T-helper 1 cell (primary cell): ENCODE measurements around the gene ATXN1.

Experiments used
- DNase-seq, 5 donors: peaks; one replicate each; pipeline ENCODE4 v3.0.0-alpha.2; 2012 to 2020

The ATXN1 gene

DNA sequence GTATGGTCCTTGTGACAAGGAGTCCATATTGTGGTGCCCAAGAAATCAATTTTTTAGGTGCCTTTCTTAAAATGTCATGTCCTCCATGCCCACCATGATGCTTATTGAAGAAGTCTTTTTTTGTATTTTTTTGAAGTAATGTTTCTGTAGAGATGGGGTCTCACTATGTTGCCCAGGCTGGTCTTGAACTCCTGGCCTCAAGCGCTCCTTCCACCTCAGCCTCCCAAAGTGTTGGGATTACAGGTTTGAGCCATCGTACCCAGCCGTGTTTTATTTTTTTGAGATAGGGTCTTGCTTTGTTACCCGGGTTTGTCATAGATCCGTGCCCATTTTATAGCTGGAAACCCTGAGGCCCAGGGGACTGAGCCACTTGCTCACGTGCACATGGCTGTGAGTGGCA lies 238.3 kb downstream of the ATXN1 start:
- no peak for DNase-seq

DNA sequence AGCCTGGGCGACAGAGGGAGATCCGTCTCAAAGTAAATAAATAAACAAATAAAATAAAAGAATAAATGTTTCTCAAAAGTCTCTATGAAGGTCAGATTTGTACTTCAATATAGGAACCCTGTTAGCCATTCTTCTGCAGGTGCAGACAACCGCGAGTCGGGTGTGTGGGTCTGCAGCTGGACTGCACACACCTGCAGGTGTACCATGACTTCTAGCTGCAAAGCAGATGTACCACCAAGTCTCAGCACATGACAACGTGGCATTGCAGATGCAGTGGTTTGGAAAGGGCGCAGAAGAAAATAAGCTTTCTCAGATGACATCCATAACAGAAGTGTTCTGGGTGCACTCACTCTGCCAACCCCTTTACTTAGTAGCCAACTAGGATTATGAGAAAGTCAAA lies 239.7 kb downstream of the ATXN1 start:
- DNase-seq, result no peak

DNA sequence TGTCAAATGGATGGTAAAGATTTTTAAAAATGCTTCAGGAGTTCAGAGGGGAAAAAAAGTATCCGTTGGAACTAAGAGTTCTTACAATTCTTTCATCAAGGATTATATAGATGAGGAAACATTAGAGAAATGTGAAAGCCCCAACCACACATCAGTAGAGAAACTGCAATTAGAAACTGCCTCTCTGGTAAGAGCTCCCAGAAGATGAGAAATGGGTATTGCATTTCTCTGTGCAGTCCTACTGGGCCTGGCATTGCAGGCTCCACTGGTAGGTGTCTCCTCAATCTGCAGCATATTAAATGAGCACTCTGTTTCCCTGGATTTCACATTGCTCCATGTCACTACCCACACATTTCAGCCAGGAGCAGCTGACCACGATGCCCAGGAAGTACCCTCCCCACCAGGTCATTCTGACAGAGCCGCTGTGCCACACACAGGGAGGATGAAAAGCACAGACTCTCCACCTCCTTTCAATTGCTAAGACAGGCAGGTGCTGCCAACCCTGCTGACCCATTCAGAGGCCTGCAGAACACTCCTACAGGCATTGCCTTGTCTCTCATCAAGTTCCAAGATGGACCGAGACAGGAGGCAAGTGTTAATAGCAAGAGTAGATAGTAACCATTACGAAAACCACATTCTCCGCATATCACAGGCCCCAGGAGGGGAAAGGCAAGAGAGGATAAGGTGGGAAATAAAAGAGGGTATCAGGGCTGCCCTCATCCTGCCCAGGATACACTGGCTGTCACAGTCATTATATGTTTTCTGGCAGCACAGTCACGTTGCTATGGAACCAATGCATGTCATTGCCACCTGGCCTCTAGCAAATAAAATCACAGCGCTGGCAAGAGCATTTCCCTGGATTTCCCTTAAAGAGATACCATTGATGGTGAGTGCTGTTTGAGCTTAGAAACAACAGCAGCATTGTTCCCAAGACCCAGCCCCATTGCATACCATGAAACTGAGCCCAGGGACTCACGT lies 241.7 kb downstream of the ATXN1 start:
- no peak for DNase-seq

DNA sequence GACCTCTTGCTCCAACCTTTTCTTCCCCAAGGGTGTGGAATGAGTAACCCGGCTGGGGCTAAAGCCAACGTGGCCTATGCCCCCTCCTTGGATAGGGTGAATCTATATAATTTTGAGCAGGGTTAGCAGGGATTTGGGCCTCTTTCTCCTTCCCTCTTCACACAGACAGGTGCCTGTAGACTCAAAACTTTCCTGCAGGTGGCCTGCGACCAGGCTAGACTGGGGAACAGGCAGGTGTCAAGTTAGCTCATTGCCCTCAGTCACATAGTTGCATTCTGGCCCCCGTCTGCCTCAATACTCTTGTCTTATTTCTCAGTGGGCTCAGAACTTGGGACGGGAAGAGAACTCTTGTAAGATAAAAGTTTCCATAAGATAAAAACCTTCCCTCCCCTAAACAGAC lies 243.0 kb downstream of the ATXN1 start:
- no peak for DNase-seq

DNA sequence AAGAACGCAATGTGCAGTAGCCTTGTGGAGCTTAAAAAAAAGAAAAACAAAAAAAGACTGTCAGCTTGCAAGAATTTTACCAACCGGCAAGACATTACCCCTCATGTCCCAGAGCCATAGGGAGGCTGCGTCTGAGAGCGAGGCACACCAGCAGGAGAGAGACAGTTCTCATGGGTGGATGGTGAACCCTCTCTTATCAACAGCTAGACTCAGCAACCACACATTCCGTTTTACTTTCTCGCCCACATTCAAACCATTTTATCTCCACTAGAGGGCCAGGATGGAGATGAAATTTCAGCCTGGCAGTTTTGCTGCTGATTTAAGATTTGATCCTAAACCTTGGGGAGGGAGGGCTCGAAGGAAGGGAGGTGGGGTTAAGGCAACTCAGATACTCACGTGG lies 247.0 kb downstream of the ATXN1 start:
- peak in 1 of 5 donors; percentile 65 for DNase-seq

DNA sequence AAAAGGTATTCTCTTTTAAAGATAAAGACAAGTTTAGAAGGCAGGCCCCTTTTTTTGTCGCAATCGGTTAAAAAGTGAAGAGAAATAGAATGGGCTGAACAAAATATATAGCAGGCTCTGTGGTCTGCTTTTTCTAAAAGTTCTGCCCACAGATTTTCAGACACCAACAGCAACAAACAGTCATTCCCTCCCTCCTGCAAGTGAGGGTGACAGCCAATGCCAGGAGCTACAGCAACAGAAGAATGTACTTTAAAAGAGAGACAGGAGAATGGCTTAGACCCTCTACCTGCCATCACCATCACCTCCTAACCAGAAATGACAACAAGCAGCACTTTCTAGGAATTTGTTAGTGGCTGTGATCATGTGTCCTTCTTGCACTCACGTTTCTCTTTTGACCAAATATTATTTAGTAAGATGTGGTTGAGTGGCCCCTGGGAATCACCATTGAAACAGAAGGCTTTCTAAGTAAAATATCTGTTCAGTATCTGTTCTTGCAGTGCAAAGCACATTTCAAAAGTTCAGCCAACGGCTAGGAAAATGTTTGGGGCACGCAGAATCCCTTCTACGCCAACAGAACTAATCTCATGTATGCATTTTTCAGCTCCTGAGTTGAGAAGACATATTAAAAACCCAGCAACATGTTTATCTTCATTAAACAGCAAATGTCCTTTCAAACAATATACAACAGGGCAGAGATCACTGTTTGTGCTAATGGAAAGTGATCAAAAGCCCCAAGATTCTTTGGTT lies 248.5 kb downstream of the ATXN1 start:
- DNase-seq, result no peak

DNA sequence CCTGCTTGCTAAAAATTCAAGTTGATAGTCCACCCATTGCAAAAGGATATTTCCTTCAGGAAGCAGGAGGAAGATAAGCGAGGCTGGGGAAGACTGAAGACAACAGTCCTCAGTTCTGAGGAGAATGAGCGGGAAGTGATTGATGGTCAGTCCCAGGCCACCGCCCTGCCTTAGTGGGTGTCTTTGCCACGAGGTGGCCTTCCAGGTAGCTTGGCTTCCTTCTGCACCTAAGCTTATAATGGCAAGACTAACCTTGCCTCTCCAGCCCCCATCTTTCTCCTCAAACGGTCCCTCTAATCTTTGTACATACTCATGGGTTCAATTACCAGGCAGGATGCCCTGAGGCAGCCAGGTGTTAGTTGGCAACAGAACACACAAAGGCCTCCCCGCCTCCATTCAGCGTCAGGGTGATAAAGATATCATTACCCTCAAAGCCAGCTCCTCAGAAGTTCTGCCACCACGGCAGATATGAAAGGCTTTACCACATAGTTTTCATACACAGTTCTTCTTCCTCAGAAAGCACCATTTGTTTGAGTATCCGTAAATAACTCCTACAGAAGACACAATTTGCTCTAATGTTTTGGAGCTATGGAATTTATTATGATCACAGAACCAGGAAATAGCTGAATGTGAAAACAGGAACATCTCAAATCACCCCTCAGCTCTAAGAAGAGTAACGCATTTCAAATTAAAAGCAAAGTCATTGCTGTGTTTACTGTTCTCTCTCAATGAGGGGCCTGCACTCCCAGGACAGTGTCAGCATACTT lies 249.4 kb downstream of the ATXN1 start:
- peak in 2 of 5 donors; percentile 24 to 29 for DNase-seq

DNA sequence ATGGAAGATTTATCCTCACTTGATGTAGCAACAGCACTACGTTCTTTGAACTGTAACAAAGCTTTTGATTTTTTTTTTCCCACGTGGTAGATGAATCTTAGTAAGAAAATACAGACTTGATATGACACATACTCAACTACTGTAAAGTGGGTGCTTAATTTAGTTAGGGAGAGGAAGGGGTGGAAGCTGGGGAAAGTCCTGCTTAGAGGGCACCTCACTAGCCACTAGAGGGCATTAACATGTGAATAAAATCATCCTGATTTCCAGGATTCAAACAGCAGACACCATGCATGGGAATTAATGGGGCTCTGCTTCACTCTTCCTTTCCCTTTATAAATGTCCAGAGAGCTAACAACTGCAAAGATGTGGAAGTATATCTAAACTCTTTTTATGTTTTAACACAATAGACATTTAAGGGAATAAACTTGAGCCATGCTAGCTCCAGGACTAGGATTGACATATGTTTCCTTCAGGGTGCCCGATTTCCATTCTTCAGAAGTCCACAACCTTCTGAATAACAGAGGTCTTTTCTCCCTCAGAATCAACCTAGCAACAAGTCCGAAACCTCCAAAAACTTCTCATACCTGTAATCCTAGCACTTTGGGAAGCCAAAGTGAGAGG lies 250.1 kb downstream of the ATXN1 start:
- DNase-seq, result no peak

DNA sequence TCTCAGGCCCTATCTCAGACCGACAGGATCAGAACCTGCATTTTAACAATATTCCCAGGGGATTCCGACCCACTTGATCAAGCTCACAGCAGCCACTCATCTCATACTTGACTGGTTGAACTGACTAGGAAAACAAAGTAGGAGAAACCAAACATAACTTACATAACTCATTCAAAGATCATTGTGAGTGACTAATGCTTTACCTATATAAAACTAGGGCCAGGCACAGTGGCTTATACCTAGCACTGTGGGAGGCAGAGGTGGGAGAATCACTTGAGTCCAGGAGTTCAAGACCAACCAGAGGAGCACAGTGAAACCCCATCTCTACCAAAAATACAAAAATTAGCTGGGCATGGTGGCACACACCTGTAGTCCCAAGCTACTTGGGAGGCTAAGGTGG lies 251.0 kb downstream of the ATXN1 start:
- no peak for DNase-seq

DNA sequence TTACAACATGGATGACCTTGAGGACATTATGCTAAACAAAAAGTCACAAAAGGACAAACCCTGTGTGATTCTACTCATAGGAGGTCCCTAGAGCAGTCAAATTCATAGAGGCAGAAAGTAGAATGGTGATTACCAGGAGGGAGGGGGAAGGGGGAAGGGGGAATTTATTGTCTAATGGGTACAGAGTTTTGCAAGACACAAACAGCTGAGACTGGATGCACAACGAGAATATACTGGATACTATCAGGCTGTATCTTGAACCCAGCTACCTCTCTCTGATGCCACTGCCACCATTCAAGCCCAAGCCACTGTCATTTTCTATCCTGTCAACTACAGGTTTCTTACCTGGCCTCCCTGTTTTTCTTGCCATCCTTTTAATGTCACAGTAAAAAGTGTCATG lies 252.3 kb downstream of the ATXN1 start:
- no peak for DNase-seq

DNA sequence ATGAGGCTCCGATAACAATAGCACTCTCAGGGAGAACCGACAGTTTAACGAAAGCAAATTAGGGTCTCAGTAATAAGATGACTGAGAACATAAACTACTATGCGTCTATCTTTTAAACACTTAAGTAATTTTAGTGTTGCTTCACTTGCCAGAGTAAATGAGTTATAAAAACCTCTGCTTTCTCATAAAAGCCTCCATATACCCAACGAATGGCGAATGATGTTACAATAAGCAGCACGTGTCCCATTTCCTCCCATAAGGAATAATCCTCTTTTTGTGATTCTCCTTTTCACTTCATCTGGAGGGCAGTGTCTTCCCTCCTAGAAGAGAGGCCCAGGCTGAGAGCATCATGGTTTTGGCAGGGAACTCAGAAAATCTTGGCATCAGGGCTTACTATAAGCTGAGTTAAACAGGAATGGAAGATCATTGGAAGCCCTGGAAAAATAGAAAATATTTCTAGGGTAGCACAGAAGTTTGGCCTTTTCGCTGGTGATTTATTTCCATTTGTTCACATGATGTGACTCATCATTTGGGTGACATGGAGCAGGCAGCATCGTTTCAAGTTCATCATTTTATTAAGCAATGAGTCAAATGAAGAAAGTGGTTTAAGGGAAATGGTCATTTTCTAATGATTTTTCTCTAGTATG lies 255.4 kb downstream of the ATXN1 start:
- no peak for DNase-seq

DNA sequence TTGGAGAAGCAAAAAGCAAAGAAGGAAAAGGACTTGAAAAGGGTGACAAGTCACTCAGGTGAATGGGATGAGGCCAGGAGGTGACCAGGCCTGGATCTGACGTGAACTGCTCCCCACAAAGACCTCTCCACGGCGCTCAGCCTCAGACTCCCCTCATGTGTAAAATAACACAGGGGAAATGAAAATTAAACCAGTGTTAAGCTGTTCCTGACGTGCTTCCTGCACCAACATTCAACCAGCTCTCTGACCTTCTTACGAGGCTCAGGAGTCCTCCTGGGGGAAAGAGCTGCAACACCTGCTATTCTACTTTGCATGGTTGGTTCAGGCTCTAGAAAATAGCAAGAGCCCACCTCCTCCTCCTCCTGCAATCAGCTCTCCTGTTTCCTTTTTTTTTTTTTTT lies 256.7 kb downstream of the ATXN1 start:
- DNase-seq, result no peak

DNA sequence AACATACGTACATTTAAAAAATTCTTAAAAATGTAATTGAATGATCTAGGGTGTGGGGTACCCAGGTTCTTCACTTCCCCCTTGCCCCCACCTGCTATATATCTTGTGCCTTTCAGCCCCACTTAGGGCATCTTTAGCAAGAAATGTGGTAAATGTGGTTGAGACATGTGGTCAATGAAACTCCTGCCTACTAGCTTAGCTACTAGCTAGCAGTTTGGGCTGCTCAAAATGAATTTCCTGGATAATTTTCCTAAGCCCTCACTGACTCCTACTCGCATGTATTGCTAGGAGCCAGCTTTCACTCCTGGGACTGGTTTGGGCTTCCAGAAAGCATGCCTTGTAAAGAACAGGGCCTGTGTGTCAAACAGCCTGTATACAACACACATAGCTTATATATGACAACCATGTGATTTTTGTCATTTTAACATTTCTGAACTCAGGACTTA lies 257.3 kb downstream of the ATXN1 start:
- peak in 1 of 5 donors; percentile 66 for DNase-seq

DNA sequence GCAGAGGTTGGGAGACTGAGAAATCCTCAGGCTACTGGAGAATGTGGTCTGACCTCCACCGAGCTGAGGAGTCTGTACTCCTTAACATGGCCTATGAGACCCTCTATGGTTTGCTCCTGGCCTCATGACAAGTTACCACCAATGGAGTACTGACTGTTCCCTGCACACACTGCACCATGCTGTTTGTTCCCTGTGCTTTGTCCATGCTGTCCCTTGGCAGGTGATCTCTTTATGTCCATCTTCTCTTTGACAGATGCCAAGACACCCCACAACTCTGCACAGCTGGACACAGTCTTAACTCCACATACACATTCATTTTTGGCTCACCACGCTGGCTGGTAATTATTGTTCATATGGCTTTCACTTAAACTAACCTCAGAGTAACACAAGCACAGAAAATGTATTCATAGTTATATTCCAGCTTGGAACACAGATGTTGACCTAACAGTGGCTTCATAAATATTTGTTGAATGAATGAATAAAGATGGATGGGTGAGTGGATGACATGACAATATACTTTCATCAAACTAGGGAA lies 258.0 kb downstream of the ATXN1 start:
- no peak for DNase-seq

DNA sequence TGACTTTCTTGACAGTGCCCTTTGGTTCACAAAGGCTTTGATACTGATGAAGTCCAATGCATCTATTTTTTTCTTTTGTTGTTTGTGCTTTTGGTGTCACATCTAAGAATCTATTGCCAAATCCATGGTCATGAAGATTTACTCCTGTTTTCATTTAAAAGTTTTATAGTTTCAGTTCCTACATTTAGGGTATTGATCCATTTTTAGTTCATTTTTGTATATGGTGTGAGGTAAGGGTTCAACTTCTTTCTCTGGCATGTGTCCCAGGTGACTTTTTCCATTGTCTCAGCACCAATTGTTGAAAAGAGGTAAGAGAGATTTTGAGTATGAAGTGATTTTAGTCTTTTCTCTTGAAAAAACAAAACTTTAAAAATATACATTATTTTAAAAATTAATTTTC lies 262.3 kb downstream of the ATXN1 start:
- no peak for DNase-seq

DNA sequence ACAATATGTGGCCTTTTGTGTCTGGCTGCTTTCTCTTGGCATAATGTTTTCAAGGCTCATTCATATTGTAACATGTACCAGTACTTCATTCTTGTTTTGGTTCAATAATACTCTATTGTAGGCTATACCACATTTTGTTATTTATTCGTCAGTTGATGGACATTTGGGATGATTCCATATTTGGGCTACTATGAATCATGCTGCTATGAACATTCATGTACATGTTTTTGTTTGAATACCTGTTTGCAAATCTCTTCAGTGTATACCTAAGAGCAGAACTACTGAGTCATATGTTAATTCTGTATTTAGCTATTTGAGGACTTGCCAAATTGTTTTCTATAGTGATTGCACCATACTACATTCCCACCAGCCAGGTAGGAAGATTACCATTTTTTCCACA lies 263.0 kb downstream of the ATXN1 start:
- DNase-seq, result no peak

DNA sequence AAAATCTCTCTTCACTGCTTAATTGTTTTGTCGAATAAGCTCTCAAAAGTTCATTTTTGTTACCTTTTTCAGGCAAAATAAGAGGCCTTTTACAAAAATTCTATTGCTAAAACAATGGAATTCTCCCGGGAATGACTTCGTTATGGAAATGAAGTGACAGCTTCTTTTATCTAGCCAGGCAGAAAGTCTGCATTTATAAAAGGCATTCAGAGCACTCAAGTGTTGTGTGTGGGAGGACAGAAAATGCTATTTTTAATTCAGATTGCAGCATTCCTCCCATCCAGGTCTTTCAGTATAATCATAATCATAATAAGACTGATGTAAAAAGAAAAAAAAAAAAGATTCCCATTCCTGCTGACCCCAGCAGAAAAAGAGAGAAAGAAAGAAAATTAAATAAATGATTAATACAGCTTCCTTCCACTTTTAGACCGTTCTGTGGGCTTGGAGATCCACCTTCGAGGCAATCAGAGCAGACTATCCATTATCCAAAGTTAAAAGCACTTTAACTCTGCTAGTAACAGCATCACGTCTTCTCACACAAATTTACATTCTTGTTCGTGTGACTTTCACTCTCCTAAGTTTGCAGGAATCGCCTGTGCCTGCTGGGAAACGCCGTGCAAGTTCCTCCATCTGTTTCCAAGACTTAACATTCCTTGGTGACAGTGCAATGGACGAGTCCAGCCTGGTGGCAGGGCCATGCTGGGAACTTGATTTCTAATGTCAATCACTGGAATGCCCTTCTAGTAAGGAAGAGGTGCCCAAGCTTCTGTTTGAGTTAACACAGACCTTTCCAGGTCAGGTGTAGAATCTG lies 264.1 kb downstream of the ATXN1 start:
- no peak for DNase-seq

DNA sequence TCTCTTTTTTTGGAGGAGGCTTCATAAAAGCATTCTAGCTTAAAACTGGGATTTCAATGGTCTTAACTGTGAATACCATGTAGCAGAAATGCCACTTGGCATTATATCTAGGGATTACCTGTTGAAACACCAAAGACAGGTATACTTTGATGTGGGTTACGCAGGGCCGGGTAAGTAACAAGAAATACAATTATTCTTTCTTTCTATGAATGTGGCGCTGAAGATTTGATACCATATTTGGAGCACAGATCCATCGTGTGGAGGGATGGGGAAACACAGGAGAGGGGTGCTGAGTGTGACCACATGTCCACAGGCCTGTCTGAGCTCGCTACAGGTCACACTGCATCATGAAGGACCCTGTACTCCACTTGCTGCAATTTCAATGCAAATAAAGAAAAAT lies 265.1 kb downstream of the ATXN1 start:
- no peak for DNase-seq

DNA sequence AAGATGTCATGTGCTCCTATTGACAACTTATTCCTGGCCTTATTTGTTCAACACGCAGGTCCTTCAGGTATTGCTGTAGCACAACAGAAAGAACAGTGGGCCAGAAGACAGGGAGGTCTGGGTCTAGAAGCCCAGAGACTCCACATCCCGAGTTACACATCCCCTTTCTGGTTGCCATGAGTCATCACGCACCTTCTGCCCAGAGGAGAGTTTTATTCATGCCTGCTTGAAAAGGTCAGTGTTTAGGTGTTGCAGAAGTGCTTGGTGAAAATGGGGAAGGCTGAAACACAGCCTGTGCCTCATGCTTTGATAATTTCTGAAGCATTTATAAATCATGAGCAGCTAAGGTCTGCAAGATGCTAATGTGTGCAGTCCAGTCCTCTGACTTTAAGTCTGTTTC lies 266.5 kb downstream of the ATXN1 start:
- DNase-seq, result no peak

DNA sequence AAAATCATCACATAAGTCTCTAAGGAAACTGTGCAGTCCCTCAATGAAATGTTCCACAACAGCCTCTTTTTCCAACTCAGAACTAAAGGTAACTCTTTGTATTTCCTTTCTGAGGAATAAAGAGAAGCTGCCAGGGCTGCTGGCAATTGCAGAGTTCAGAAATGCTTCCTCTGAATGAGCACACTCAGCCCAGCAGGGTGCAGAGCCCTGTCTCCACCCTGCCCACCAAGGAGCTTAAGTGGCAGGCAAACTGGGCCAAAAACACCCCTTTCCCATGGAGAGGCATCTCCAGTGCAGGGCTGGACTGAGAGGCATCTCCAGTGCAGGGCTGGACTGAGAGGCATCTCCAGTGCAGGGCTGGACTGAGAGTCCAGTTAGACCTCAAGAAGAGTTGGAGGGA lies 267.5 kb downstream of the ATXN1 start:
- no peak for DNase-seq

DNA sequence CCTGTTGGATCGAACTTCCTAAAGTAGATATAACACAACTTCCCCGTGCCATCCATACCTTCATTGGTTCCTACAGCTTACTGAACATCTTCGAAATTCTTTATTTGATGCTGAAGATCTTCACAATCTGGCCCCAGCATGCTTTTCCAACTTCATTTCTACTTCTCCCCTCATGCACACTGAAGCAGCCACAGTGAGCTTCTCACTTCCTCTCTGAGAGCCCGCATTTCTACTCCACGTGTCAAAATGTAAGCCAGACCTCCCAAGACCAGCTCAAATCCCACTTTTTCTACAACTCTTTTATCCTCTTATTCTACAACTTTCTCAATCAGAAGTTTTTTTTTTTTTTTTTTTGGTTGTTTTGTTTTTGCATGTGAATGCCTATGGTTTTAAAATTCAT lies 268.1 kb downstream of the ATXN1 start:
- no peak for DNase-seq
